ENCODE results near the gene COA5.

COA5 gene

GRCh38 chr2:98608116-98608961 is at the start of gene COA5, which contains the start of gene UNC50:
COA5 (minus strand) TSS chr2:98608512; CDS start chr2:98608405, 107 bp downstream.
UNC50 (plus strand) TSS chr2:98608589; CDS start chr2:98609760, 1,171 bp downstream.
- peak; percentile 76 for DNase-seq

- no peak for DNase-seq
Measured at GRCh38 chr2:98656800-98657199, 48.5 kb upstream of the COA5 start.

DNA sequence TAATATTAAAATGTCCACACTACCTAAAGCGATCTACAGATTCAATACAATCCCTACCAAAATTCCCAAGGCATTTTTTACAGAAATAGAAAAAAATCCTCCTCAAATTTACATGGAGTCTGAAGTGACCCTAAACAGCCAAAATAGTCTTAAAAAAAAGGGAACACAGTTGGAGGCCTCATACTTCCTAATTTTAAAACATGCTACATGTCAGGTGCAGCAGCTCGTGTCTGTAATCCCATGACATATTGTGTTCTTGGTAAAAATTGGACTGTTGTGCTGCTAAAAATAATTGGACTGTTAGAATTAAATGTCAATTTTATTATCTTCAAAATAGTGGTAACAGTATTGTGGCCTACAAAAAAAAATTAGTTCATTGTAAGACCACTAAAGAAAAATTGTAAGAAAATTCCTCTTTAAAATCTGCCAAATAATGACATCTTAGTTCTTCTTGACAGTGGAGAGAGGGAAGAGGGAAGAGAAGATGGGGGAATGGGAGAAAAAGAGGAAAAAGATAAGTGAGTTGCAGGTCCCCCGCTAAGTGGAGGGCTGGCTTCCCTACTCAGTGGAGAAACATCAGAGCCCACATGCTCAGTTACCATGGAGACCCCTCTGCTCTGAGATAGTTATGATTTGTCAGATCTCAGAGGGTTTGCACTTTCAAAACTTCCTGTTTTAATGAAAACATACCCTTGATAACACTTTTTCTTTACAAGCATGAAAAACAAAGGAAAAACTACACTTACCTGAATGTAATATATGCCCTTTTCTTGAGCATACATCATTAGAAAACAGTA is 46.6 kb upstream of the COA5 start:
- DNase-seq = no peak

DNA sequence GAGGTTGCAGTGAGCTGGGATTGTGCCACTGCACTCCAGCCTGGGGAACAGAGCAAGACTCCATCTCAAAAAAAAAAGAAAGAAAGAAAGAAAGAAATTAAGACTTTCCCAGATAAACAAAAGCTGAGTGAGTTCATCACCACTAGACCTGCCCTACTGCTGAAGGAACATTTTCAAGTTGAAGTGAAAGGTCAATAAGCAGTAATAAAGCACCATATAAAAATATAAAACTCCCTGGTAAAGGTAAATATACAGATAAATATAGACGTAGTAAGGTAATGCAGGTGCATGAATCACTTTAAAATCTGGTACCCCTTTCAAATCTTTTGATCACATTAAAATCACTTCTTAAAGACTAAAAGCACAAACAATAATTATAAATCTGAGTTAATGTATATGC is 42.7 kb upstream of the COA5 start:
- no peak for DNase-seq

- DNase-seq = no peak
Measured at GRCh38 chr2:98649992-98650375, 41.7 kb upstream of the COA5 start.

GRCh38 chr2:98649135-98649991 is 41.1 kb upstream of the COA5 start:
- DNase-seq = peak; percentile 45

DNA sequence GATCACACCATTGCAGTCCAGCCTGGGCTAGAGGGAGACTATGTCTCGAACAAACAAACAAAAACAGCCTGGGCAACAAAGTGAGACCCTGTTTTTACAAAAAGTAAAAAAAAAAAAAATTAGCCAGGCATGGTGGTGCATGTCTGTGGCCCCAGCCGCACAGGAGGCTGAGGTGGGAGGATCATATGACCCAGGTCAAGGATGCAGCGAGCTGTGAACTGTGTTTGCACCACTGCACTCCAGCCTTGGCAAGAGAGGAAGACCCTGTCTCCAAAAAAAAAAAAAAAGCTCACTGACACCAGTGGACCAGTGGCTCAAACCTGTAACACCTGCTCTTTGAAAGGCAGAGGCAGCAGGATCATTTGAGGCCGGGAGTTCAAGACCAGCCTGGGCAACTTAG is 40.1 kb upstream of the COA5 start:
- no peak for DNase-seq

DNA sequence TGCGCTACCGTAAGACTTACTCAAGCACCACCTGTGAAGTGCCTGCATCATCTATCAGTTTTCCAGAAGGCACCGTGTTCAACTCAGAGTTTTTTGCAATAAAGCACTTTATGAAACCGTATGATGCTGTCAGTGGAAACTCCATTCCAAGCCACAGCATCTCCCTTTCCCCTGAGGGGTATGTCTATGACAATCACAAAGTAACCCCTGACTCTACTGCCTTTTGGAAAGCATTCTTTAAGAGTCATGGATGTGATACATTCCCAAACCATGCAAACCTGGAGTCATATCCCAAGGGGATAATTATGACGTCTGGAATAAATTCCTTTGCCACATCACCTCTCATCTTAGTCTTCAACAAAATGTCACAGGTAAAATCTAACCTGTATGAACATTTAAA is 39.3 kb upstream of the COA5 start:
- DNase-seq = no peak

DNA sequence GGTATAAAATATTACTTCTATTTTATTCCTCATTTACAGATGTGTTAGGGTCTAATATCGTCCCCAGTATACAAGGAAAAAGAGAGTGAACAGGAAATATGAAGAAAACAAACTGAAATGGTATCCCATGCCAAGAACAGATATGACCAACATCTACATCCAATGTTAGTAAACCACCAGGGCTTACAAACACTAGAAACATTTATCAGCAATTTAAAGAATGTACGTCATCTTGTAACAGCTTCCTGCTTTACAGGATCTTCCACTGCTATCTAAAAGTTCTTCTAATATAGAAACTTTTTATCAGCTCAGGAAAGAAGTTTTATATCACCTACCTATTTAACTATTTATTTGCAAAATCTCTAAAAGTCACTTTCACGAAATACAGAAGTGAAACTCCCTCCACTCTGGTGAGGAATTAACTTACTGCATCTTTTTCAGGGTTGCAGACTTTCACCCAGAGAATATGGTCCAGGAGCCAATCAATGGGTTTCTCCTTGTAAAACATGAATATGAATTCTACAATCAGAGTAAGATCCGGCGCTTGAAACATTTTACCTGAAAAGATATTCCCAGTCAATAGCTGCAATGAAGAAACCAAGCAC is 35.3 kb upstream of the COA5 start:
- DNase-seq = no peak

- DNase-seq = no peak
Measured at GRCh38 chr2:98637401-98638147, 29.3 kb upstream of the COA5 start.

- no peak for DNase-seq
Measured at GRCh38 chr2:98634406-98635092, 26.2 kb upstream of the COA5 start.

DNA sequence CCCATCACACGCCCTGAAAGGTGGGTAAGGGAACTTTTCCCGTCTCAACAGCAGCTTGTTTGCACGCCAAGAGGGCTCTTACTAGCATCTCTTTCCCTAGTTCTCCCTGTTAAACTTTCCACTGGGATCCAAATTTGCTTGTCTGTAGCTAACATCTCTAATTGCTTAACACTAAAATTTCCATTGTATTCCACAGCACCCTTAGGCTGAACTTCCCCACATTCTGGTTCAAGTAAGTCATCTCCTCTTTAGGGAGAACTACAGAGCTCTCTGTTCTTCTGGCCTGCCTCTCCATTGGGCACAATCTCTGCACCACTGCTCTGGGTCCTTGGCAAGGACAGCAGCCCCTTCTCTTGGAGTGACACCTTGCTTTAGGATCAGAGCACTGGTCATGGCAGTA is 24.0 kb upstream of the COA5 start:
- DNase-seq = no peak

DNA sequence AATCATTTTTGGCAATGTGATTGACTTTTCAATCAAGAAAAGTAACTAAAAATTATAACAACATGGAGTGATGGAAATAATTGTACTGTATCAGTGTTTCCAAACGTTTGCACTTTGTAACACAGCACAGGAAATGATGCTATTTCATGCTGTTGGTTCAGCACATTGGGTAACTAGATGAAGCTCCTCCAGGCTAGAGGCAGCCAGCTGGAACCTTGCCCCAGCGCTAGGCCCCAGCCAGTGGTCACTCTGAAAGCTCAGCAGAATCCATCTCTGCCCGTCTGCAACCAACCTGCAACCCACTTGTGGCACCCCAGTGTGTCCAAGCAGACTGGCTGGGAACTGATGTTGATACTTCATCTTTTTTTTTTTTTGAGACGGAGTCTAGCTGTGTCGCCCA is 15.3 kb upstream of the COA5 start:
- no peak for DNase-seq

GRCh38 chr2:98617149-98617548 is 8.8 kb upstream of the COA5 start:
- DNase-seq = no peak

- DNase-seq = no peak
Measured at GRCh38 chr2:98615481-98615880, 7.2 kb upstream of the COA5 start.

DNA sequence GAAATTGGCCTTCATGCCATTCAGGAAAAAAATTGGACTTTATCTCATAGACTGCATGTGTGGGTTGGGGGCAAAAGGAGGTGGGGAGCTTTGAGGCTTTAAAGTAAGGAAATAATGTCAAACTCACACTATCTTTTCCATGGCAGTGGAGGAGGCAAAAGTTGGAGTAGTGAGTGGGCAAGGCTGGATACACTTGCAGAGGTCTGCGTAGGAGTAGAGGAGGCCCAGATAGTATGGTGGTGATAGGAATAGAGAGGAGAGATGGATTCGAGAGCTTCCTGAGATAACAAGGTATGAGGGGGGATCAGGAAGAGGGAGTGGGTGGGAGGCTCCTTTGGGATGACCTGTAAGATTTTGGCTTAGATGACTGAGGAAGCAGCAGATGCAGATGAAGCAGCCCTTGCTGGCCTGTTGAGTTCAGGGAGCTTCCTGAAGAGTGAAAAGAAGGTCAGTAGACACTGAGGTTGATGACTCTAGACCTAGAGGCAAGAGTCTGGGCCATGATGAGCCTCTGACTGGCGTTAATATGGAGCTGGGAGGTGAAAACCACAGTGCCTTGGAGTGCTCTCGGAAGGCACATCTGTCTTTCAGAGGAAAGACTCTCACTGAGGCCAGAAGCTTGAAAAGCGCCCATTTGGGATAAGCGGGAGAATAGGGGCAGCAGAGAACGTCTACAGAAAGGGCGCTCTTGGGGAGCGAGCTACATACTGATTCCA is 5.9 kb upstream of the COA5 start:
- no peak for DNase-seq

DNA sequence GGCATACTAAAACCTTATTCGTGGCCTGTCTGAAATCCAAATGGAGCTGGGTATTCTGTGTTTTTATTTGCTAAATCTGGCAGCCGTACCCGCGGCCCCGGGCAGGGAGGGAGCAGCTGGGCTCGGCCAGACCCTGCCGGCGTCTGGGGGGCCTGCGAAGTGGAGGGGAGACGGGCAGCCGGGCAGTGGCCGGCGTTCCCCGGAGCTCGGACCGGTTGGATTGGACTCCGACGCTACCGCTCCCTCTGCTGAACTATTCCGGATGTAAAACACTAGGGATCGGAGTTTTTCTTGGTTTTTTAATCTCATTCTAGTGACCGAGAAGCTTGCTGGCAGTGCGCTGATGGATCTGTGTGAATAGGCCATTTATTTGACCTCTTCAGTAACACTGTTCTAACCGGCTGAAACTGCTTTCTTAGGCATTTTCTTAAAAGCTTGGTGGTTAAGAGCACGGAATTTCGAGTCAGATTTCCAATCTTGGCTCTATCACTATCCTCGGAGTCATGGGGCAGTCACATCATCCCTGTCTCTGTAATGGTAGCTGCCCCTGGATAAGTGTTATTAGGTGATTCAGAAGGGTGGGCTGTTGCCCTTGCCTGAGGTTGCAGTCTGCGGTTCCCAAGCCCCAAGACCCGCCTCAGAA is 771 bp upstream of the COA5 start:
- no peak for DNase-seq

DNA sequence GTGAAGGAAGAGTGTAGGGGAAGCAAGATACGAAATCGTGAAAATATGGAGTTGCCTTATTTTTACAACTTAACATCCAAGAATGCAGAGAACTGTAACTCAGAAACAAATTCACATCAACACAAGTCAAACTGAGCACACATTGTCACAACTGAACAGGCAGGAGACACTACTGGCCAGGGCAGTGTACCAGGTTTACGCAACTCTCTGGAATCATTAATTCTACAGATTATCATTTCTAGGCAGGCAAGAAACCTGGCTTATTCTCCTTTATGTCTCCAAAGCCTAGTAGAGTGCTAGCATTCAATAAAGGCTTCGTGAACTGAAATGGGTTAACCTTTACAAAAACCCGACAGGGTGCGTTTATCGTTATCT is 584 bp downstream of the COA5 start:
- DNase-seq = no peak

DNA sequence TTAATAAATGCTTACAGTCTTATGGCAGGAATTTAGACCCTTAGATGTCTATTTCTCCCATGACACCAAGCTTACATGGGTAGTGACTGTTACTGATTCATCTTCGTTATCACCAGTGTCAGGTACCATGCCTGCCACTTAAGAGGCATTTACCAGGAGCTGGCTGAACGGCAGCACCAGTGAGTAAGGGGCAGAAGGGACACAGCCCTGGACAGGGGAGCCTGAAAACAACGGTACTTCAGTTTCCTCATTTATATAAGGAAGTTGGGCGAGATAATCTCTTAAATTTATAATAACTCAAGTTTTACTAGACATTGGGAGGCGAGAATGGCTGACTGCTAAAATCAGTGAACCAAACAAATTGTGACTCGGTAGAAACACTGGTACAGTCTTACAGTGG is 1.2 kb downstream of the COA5 start:
- DNase-seq = no peak

- DNase-seq = no peak
Measured at GRCh38 chr2:98606431-98606830, 1.9 kb downstream of the COA5 start.
